HL-60/S4 treated with retinoic acid at 250 ng/mL for 4 days and 3 days (cell line): ENCODE measurements around the gene TBC1D22A.

Experiments used
- in situ Hi-C: fragments of 300-500 bp; cut with MboI; formaldehyde crosslinking; loops from 2 replicates; pipeline ENCODE4 v1.7.0; 2022; ENCODE audit warnings: low sequenced_read_pairs

TBC1D22A gene

DNA sequence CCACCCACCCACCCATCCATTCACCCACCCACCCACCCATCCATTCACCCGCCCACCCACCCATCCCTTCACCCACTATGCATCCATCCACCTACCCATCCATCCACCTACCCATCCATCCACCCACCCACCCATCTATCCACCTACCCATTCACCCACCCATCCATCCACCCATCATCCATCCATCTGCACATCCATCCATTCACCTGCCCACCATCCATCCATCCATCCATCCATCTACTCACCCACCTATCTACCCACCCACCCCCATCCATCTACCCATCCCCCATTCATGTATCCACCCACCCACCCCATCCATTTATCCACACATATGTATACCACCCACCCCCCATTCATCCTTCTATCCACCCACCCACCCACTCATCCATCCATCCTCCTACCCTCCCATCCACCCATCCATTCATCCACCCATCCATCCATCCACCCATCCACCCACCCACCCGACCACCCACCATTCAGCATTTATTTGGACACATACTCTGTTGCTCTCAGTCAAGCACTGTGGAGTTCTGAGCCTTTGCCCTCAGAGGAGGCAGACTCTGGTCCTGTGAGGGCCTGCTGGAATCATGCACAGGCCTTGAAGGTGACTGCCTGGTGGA is 380.1 kb downstream of the TBC1D22A start:
- in situ Hi-C loops = no loop called here

DNA sequence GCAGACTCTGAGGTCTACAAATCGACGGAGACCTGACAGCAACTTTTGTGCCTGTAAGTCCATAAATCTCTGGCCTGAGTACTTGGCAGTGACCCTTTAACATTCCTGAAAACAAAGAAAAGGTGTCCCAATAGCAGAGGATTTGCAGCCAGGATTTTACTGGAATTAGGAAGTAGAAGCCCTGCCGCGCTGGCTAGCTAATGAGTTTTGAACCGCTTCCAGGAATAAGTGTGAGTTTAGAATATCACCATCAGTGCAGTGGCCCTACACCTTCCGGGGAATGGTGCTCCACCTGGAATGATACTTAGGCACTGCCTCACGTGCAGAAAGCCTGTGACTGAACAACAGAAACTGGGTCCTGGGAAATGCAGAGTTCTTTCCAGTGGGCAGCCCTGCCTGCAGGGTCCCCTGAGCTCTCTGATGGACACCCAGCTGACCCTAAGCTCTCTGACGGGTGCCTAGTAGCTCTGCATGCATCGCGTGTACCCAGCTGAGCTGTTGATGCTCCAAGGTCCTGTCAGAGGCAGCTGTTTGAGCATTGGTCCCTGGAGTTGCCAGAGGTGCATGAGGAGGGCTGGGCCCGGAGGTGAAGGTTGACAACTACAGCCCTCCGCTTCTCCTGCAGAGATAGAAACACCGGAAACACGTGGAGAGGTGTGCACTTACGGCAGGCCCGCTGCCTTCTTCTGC is 380.9 kb downstream of the TBC1D22A start:
- in situ Hi-C loops = no loop called here

DNA sequence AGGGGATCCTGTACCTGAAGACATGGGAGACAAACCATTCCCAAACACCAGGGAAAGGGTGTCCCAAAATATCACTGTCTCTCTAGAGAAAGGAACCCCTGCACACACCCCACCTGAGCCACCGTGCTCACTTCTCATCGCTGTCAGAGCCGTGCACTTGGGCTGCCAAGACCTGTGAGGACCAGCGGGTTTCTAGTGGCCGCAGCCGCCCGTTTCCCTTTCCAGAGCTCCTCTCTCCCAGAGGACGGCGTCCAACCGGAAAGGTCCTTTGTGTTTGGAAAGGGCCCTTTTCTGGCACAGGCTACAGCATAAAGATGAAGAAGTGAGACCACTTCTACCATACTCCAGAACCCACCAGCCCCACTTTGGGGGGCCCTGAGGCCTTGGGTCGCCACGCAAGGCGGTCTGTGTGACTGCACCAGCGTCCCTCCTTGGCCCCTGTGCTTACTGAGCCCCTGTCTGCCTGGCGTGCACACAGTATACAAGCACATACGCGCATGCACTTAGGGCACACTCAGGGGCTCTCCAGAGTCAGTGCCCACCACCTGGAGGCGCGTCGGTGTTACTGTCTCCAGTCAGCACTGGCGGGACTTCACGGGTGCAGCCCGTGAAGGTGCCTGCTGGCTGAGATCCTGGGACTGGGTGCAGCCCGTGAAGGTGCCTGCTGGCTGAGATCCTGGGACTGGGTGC is 381.8 kb downstream of the TBC1D22A start:
- in situ Hi-C loops = no loop called here

DNA sequence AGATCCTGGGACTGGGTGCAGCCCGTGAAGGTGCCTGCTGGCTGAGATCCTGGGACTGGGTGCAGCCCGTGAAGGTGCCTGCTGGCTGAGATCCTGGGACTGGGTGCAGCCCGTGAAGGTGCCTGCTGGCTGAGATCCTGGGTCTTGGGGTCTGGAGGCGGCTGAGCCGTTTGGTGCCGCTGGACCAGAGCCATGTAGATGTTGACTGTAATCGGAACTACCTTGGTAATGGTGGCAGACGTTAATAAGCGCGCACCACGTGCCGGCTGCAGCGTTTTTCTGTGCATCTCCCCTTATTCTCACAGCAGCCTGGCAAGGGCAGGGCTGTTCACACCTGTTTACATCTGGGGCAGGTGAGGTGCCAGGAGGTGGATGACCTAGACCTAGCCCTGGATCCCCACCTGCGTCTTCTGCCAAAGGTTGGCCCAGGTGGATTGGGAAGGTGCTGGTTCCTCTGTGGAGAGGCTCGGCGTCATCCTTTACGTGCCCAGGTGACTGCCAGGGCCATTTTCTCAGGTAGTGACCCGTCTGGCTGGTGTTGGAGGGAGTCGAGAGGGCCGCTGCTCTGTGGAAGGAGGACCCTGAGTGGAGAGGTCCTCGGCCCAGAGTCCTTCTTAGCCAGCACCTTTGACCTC is 382.5 kb downstream of the TBC1D22A start:
- in situ Hi-C loops = no loop called here

DNA sequence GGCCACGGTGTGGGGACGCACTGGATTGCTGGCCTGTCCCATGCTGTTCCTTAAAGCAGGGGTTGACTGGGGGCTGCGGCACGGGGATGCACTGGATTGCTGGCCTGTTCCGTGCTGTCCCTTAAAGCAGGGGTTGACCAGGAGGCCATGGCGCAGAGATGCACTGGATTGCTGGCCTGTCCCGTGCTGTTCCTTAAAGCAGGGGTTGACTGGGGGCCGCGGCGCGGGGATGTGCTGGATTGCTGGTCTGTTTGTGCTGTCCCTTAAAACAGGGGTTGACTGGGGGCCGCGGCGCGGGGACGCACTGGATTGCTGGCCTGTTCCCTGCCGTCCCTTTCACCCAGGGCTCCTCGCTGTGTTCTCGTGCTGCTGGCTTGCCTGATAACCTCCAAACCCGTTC is 383.4 kb downstream of the TBC1D22A start:
- in situ Hi-C loops = no loop called here

DNA sequence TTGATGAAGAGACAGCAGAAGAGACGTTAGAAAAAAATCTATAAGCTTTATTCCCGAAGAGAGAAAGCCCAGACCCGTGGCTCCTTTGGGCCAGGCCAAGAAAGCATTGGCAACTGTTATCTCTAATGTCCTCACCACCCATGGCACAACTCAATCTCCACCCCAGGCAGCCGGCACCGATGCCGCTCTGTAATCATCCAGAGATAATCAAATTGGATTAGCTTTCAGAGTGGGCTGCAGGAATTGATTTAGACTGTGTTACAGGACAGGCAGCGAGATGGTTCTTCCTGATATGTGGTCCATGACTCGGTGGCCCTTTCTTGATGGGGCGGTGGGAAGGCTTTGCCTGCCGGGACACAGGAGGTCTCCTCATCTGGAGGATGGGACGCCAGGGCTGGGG is 383.9 kb downstream of the TBC1D22A start:
- in situ Hi-C loops = no loop called here

DNA sequence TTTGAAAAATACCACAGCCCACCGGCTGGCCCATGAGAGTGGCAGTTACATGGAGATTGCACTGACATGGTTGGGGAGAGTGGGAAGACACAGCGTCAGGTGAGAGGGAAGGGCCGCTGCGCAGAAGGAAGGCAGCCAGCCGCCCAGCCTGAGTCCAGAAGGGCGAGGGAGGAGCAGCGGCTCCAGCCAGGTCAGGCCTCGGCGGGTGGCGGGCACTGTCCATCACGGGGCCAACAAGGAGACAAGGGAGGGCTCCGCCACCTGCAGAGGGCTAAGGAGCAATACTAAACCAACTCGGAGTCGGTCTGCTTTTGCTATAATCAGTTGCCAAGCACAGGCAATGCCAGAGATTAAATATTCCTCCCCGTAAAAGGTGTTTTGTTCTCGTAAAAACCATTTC is 384.5 kb downstream of the TBC1D22A start:
- in situ Hi-C loops = no loop called here

DNA sequence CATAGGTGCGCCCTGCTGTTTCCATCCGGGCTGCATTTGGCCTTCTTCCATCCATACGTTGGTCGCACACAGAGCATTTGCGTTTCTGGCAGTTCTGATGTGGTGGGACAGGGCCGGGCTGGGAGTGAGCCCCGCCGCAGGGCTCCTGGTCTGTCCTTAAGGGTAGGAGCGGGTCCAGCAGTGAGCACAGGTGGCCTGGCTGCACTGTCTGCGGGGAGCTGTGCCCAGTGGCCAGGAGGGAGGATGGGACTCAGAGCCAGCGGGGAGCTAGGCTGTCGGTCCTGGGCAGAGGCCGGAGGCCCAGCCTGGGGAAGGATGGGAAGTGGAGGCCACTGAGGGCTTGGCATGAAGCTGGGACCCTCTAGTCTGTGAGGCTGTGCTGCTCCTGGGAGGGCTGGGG is 385.1 kb downstream of the TBC1D22A start:
- in situ Hi-C loops = no loop called here

DNA sequence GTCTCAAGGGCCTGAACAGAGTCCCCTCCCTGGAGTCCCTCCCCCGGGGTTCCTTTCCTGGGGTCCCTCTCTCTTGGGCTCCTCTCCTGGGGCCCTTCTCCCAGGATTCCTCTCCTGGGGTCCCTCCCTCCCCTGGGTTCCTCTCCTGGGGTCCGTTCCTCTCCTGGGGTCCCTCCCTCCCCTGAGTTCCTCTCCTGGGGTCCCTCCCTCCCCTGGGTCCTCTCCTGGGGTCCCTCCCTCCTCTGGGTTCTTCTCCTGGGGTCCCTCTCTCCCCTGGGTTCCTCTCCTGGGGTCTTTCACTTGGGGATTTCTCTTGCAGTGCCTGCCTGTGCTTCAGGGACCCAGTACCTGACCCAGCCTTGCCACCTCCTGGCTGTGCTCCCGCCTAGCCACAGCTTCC is 386.1 kb downstream of the TBC1D22A start:
- in situ Hi-C loops = no loop called here

DNA sequence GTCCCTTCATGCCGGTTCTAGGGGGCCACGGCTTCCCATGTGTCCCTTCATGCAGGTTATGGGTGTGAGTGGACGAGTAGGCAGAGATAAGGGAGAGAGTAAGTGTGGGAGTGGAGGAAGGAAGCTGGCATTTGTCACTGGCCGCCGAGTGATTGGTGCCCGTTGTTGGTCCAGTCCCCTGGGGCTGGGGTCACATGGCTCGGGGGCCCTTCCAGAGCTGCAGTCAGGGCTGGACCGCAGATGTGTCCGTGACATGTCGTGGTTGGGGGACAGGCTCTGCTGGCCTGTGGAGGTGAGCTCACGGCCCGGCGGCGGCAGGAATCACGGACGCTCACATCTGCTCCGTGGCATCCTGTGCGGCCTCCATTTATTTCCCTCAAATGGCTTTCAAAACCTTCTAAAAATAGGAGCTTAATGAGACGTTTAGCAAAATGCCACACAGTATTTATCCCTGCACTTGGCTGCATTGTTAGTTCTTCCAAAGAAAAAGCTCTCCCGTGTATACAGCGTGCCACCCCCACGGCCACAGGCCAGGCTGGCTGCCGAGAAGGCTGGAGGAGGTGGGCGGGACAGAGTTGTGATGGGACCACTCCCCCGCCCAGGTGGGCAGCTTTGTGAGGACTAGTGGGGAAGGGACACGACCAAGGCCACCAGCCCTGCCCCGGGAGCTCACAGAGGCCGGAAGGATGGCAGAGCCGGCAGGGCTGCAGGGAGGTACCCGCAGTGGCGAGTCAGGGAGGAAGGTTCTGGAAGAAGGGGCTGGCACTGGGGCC is 386.7 kb downstream of the TBC1D22A start:
- in situ Hi-C loops = no loop called here

DNA sequence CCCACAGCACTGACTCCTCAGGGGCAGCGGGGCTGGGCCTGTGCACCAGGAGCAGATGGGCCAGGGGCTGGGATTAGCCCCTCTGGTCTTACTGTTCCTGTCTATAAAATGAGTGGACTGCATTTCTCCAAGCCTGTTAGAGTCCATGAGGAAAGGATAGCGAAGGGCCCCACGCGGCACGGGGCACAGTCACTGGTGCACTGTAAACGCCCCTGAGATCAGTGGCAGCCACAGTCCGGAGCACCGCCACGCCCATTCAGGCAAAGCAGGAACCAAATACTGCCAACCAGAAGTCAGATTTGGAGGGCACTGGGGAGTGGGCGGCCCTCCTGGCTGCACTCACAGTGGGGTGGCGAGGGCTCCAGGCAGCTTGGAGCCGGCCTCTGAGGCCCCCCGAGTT is 387.5 kb downstream of the TBC1D22A start:
- in situ Hi-C loops = no loop called here

DNA sequence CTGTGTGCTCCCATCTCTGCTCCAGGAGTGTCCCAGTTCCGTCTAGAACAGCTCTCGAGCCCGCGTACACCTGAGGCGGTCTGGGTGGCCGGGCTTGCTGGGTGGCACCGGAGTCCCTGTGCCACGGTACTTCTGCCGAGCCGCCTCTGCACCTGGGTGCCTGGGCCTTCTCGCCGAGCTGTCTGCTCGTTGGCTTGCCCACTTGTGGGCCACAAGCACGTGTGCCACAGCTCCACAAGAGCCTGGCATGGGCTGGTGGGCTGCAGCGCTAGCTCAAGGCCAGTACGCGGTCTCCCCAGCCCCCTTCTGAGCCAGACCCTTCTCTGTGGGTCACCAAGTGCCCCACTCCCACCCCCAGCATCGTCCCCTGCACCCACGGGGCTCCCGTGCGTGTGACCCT is 388.0 kb downstream of the TBC1D22A start:
- in situ Hi-C loops = no loop called here

DNA sequence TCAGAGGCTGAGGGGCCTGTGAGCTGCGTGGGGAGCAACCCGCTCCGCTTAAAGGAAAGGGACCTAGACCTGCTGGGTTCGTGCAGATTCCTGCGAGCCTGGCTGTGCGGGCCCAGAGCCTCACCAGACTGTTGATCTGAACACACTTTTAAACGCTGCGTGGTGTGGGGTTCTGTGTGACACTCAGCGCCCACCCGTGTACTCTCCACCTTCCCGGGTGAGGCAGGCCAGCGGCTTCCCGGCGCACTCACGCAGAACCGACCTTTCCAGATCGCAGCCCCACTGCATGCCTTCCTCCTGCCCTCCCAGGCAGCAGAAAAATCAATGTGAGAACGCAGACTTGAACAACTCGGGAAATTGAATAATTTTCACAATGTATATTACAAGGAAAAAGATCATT is 388.6 kb downstream of the TBC1D22A start:
- in situ Hi-C loops = no loop called here

DNA sequence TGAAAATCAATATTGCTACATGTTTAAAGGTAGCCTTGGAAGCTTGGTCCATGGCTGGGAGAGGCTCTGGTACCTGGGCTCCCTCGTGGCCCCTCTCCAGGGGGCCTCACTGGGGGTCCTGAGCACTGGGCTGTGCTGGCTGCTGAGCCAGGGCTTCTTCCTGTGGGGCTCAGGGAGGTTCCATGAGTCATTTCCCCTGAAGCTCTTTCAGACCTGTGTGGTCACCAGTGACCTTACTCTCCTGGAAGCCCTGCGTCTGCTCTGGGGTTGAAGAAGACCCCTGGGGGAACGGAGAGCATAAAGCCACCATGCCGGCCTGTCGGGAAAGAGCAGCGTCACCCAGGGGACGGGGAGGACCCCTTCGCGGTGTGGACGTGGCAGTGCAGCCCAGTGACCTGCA is 389.0 kb downstream of the TBC1D22A start:
- in situ Hi-C loops = no loop called here

DNA sequence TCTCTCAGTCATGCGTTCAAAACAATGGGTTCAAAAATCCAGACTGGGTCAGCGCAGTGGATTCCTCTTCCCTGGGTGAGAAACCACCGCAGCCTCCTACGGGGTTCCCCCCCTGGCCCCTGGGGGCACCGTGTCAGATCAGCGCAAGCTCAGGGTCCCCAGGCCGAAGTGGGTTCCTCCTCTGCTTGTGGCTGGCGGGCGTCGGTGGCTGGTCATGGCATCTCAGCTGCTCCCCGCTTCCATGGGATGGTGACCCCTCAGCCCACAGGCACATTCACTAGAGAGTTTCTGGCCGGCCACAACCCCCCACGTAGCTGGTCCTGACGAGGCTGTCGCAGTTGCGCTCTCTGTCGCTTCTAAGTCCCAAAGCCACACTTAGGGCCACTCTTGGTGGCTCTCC is 389.8 kb downstream of the TBC1D22A start:
- in situ Hi-C loops = no loop called here

DNA sequence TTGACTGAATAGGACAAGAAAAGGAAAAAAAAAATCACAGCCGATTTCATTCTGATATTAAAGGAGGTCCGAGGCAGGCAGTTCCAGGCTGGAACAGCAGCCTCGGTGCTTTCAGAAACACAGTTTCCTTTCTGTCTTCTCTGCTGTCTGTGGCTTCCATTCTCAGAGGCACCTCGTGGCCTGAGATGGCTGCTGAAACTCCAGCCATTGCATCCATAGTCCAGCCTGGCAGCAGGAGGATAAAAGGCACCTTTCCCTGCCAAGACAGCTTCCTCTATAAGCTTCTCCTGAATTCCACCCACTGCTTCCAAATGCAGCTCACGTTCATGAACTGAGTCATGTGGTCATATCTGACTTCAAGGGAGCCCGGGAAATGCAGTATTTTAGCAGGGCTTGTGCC is 390.5 kb downstream of the TBC1D22A start:
- in situ Hi-C loops = no loop called here

DNA sequence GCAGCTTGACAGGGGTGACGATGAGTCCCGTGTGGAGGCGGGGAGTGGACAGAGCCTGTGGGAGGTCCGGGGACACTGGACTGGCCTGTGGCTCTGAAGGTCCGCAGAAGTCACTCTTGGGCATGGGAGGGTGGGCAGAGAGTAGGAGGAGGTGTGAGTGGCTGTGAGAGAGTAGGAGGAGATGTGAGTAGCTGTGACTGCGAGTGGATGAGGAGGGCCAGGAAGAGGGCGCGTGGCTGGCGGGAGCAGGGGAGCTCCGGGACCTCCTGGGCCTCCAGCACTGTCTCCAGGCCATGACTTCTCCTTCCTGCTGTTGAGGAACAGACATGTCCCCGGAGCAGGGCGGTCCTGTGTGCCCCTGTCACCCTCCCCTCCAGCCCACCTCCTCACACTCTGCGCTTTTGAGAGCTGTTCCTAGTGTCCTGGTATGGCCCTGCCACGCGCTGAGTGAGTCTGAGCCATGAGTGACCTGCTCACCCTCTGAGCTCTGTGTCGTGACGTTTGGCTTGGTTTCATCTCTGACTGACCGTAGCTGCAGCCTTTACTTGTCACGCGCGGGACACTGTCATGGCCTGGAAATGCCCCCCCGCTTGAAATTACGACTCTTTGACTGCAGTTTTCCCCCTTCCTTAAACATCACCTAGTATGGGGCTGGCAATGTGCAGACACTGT is 391.5 kb downstream of the TBC1D22A start:
- in situ Hi-C loops = no loop called here

DNA sequence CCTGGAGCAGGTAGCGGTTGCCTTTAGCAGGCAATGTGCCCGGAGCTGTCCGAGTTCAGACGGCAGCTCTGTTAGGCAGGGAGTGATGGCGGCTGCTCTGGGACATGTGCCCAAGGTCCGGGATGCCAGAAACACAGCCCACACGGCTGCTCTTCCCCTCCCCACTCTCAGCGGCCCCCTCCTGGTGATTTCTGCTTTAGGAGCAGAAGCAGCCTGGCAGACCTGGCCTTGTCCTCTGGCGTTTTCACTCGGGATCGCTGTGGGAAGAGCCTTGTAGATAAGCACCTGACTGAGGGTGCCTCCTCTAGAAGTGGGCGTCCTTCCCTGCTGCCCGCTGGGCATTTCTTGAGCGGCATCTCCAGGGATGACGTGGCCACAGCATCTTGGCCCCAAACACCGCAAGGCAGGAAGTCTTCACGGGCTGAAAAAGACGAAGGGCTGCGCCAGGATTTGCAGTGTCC is 392.2 kb downstream of the TBC1D22A start:
- in situ Hi-C loops = no loop called here

DNA sequence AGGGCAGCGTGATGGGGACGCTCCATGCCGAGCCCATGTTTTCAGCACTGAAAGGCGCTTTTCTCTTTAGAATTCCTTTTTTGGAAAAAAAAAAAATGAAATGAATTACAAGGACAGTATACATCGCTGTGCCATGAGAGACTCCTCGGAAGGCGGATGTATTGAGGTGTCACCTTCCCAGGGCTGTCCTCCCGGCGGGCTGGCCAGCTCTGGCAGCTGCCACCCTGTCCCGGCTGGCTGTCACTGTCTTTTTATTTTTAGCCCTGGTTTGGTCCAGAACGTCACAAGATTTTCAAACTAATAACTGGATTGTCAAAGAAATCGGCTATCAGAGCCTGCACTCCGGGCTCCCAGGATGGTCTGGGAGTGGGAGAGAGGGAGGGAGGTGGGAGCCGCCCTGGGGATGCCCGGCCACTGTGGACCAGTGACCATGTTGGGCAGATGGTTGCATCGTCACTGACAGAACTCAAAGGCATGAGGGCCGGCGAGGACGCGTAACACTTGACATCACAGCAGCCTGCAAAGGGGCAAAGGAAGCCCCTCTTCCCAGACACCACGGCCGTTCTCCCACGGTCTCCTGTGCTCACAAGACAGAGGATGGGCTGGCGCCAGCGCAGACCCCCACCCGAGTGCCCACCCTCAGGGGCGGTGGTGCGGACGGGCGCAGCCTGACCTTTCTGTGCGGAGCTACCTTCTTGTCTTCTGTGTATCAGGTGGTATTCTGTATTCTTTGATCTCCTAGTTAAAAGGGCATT is 392.9 kb downstream of the TBC1D22A start:
- in situ Hi-C loops = no loop called here

DNA sequence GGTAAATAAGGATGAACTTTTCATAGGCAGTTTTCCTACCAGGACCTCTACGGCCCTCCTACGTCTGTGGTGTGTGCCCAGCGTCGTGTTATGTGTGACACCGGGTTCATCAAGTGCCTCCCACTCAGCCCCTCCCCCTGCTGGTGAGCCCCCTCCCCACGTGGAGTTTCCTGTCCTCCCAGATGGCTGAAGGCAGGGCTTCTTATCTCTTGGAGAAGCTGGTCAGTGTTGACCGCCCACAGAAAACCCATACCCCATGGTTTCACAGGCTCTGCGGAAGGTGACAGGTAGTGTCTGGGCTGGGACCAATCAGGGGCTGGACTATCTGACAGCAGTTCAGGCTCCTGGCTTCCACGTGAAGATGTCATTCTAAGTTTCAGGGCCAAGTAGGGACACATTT is 393.5 kb downstream of the TBC1D22A start:
- in situ Hi-C loops = no loop called here
